ENCODE data around the gene EFCAB11. TPM values are rescaled to one million over a fixed set of nuclear protein-coding genes. Genes with fewer than 3 reads are reported as not detected.

The EFCAB11 gene
- total and polyA plus RNA-seq, 2 donors = 6.5 to 14.2 TPM

Other genes with a start within 250 kb of the EFCAB11 start
- 20.5 TPM for gene TDP1, start 1.2 kb upstream of the EFCAB11 start, total RNA-seq
- 6.9 TPM for gene TDP1, start 1.2 kb upstream of the EFCAB11 start, polyA plus RNA-seq
- gene KCNK13, start 107.3 kb upstream of the EFCAB11 start, total RNA-seq = 0.32 TPM
- gene KCNK13, start 107.3 kb upstream of the EFCAB11 start, polyA plus RNA-seq = 0.19 TPM